GM12878 (cell line): Measurements from ENCODE around the gene TRABD2A.

Source experiments
- CTCF ChIP-seq, 3 experiments: IDR thresholded peaks in 2 of 3; conservative IDR thresholded peaks in 1 of 3; 2 replicates each; pipeline ENCODE4 v1.5.1; 2011; ENCODE audit warnings: low read depth in 3 of 3, low read length in 3 of 3, mild to moderate bottlenecking in 3 of 3, control low read depth in 2 of 3, moderate library complexity in 2 of 3, inconsistent platforms in 1 of 3, mixed read lengths in 1 of 3; ENCODE audit not compliant: control insufficient read depth in 2 of 3, insufficient read depth in 1 of 3; ENCODE audit errors: extremely low read depth in 1 of 3
- EZH2 ChIP-seq: IDR thresholded peaks from 2 replicates; pipeline ENCODE4 v1.6.1; 2012; ENCODE audit warnings: low read depth, mild to moderate bottlenecking, control low read depth, inconsistent platforms, low read length, borderline replicate concordance; ENCODE audit not compliant: control insufficient read depth
- NR2C2 ChIP-seq: IDR thresholded peaks from 2 replicates; pipeline ENCODE4 v1.6.1; 2011; ENCODE audit warnings: borderline replicate concordance, low read depth; ENCODE audit not compliant: control insufficient read depth, insufficient read length
- POLR2A ChIP-seq: IDR thresholded peaks from 2 replicates; pipeline ENCODE4 v1.6.1; 2011; ENCODE audit warnings: low read depth, mild to moderate bottlenecking, low read length
- TARDBP ChIP-seq: IDR thresholded peaks from 2 replicates; pipeline ENCODE4 v1.6.1; 2016; ENCODE audit warnings: borderline replicate concordance

DNA sequence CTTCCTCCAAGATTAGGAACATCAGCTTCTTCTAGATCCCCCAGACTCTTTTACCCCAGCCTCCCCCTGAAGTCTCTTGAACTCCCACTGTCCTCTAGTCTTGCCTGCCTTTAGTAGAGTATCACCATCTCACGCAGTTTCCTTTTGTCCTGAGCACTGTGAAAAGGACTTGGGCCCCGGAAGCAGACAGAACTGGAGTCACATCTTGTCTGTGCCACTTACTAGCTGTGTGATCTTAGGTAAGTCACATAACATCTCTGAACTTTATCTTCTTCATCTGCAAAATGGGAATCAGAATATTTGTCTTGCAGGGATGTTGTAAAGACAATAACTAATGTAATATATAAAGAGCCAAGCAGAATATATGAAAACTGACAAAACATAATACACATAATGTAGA lies 8.4 kb upstream of the TRABD2A start:
- TF ChIP-seq NR2C2: no peak
- TF ChIP-seq POLR2A: no peak
- no peak for TF ChIP-seq EZH2
- TF ChIP-seq TARDBP: no peak
- no peak for TF ChIP-seq CTCF (IDR thresholded peaks at IDR 0.05 in 2 of 3, conservative IDR thresholded peaks at IDR 0.05 in 1 of 3; ENCODE audit: control insufficient read depth in 2 of 3, extremely low read depth in 1 of 3, insufficient read depth in 1 of 3, low read depth in 3 of 3, low read length in 3 of 3)
